ENCODE measurements around the gene PECR.

The PECR gene

DNA sequence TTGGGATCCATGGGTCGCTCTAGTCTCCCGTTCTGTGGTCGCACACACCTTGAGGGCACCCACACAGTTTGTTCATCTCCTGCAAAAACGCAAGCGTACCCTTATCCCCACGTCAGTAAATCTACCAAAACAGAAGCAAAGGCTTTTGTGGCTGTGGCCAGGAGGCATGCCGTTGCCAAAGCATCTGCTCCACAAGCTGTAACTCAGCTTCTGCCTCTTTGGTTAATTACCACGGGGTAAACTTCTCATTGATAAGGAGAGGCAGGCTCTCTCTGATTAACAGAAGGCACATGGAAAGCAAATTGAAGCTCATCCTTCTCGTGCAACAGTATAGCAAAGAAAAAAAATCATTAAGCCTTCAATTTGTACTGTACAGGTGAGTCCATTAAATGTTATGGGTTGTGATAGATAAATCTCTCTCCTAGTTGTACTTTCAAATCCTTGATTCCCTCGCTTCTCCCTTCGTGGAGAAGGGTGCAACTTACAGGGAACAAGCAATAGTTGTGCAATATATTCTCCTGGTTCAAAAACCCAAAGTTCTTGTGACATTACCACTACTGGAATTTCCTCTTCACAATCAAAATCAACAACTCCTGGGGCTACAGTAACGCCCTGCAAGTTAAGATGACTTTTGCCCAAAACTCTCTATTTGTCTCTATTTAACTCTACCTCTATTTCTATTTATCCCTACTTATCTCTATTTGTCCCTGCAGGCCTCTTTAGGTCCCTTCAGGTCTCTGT, 10.3 kb downstream of the PECR start:
- DNase-seq (ENCODE audit: low read depth in 2 of 2): no peak

DNA sequence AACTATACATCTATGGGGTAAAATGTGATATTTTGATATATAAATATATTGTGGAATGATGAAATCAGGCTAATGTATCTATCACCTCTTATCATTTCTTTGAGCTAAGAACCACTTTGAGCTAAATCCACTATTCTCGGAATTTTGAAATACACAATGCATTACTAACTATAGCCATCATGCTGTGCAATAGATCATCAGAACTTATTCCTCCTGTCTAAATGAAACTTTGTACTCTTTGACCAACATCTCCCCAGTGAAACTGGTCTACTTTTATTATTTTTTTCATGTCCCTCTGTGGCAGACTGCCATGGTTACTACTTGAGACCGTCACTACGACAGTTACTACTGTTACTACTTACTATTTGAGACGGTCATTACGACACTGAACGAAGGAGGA, 11.4 kb downstream of the PECR start:
- no peak for DNase-seq (ENCODE audit: low read depth in 2 of 2)

DNA sequence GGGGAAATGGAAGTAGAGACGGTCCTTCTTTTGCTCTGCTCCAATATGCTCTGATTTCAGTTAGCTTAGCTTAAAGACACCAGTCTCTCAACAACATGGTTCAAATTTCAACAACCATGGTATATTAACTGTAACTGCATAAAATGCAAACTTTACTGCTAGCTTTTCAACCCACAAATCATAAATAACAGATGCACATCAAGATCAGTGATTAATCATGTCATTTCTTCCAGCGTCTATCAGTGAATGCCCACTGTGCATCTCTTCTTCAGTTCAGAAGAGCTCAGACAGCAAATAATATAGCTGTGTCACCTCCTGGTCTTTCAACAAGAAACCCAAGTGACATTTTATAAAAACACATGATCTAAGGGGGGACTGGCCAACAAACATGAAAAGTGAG, 12.6 kb downstream of the PECR start:
- DNase-seq (ENCODE audit: low read depth in 2 of 2): no peak

DNA sequence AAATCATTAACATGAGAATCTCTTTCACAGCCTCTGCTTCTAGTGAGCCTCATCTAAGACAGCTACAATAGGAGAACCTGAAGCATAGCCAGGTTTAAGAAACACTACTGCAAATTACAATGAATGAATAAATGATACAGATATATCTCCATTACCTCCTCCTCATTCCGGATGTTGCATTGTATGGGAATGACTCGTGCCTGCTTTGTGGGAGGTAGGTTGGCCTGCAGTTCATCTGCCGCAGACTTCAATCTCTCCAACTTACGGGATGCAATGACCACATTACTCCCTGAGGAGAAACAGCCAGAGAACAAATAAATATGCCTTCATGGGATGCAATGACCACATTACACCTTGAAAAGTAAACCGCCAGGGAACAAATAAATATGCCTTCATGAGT, 15.4 kb downstream of the PECR start:
- DNase-seq (ENCODE audit: low read depth in 2 of 2): no peak

DNA sequence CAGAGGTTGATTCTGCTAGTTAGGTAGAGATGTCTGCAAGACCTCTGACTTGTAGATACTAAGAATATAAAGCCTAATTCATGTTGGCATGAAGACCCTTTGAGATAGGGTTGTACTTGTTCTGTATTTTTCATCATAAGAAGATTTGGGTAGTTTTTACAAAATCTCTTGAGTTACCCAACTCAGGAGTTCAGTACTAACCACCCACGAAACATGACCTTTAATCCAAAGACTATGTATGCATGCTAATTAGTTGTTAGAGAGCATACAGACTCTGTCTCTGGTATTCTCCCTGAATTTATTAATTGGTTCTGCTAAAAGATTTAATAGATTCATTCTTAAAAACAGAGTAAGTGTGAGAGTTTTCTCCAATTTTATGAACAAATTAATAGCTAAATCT, 16.9 kb downstream of the PECR start:
- no peak for DNase-seq (ENCODE audit: low read depth in 2 of 2)

DNA sequence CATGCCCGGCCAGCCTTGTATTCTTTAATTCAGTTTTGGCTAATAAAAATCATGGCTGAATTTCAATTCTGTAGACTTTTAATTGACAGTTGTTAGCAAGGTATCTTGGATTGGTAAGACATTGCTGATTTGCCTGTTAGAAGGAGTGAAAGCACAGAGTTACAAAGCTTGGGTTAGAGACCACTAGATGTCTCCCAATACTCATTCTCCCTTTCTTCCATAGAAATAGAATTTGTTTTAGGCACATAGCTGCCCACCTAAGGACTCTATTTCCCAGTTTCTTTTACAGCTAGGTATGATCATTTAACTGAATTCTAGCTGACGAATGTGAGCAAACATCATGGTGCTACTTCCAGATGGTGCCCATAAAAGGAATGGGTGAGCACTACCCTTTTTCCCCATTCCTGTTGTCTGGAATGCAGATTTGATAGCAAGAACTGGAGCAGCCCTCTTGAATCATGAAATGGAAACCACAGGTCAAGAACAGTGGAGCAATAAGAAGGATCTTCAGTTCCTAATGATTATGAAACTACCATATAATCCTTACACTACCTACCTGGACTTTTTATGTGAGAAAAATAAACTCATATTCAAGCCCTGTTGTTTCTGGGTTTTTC, 17.5 kb downstream of the PECR start:
- DNase-seq (ENCODE audit: low read depth in 2 of 2): no peak

DNA sequence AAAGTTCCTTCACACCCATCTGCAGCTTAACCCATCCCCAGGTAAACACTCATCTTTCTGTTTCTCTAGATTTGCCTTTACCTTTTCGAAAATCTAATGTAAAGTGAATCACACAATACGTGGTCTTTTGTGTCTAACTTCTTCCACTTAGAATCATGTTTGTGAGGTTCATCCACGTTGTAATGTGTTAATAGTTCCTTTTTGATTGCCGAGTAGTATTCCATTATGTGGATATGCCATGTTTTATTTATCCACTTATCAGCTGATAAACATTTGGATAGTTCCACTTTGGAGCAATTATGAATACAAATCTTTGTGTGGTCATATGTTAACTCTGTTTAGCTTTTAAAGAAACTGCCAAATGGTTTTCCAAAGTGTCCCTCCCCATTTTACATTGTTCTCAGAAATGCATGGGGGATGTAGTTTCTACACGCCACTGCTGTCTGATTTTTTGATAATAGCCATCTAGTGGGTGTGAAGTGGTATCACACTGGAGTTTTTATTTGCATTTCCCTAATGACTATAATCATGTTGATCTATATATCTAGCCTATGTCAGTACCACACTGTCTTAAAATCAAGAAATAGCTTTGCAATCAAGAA, 22.3 kb downstream of the PECR start:
- no peak for DNase-seq (ENCODE audit: low read depth in 2 of 2)

DNA sequence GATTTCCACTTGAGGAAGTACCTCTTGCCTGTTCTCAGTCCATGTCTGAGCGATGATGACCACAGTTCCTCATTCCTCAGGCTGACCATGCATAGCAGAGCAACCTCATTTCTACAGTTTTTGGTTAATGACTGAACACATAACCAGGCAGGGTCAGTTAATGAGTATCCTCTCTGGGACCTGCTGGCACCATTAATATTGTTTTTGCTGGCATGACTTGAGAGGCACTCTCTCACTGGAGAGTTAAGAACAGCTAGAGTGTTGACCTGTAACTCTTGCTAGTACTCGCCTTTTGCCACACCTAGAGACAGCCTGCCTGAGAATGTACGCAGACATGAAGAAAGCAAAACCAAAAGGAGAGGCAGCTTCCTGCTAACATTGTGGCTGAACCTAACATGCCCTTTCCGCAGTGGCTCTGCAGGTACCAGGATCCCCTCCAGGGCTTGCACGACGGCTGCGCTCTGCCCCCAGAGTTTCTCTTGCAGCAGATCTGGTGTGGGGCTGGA, 23.9 kb downstream of the PECR start:
- peak; percentile 19 to 34 for DNase-seq (ENCODE audit: low read depth in 2 of 2)

DNA sequence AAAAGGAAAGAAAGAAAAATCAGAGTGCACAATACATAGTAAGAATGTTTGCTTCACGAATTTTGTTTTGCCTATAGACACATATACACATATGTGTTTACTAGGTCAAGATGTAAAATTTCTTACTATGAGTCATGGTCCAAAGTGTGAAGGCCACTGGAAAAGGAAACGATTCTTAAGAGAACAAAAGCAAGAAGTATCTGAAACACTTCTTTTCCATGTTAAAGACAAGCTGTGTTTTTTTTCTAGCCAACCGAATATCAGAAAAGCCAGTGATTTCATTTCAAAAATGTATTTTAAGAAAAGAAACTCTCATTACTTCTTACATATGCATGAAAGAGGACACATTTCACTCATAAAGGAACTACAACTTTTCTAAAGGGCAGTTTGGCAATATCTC, 24.9 kb downstream of the PECR start:
- DNase-seq (ENCODE audit: low read depth in 2 of 2): no peak

DNA sequence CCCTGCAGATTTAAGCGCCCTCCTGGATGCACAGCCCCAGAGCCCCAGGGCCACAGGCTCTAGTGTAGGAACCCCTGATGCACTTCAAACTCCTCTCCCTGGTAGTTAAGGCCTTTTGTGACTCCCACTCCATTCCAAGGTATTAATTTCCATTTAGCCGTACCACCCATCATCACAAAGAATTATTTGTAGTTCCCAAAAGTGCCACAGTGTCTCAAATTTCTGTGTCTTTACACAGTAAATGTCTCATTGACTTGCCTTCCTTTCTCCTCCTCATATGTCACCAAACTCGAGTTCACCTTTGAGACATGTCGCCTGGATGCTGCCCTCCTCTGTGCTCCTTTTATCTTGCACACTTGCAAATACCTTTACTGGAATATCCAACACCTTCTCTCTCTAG, 25.9 kb downstream of the PECR start:
- DNase-seq (ENCODE audit: low read depth in 2 of 2): no peak

DNA sequence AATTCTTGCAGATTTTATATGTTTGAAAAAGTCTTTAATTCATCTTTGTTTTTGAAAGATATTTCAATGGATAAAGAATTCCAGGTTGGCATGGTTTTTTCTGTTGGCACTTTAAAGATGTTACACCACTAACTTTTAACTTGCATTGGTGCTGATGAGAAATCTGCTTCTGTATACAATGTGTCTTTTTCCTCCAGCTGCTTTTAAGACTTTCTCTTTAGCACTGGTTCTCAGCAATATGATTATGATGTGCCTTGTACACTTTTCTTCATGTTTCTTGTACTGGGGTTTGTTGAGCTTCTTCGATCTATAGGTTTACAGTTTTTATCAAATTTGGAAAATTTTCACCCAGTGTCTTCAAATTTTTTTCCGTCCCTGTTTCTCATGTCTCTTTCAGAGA, 29.2 kb downstream of the PECR start:
- no peak for DNase-seq (ENCODE audit: low read depth in 2 of 2)

DNA sequence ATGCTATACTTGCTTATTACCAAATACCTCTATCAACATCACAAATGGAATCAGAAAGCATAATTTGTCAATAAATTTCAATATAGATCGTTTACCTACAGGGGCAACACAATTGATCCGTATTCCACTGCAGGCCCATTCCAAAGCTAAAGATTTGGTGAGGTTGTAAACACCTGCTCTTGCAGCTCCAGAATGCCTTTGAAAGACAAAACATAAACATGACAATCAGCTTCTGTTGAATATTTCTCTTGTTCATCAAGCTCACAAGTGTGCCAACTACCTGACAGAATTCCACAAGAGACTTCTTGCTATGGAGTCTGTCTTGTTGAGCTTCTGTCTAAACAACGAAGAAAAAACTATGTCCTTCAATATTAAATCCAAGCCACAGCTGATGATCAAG, 30.3 kb downstream of the PECR start:
- DNase-seq (ENCODE audit: low read depth in 2 of 2): no peak

DNA sequence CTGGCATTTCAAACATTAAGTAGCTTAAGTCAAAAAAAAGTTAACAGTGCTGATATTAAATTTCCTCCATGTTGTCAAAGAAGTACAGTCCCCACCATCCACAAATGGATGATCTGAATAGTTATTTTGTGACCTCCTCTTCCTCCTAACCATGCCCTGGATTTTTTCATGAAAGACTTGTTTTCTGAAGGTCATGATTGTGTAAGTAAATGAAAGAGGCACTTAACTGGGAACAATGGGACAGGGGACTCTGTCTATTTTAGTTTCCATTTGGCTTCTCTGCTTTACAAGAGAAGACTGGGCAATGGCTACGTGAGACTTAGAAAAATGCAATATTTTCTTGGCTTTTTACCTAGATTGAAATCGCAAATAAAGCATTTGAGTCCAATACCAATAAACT, 32.2 kb downstream of the PECR start:
- DNase-seq (ENCODE audit: low read depth in 2 of 2): no peak

DNA sequence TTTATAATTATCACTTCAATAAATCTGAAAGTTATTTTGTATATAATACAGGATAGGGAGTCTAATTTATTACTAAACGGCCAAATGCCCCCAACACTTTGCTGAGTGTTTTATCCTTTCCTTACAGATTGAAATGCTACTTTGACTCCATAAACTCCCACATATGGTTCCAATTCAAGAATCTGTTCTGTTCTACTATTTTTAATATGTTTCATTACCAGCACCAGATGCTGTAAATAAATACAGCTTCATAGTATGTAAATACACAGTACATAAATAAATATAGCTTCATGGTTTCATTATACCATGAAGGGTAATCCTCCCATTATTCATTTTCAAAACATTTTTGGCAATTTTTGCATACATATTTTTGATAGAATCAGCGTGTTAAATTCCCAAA, 34.2 kb downstream of the PECR start:
- DNase-seq (ENCODE audit: low read depth in 2 of 2): no peak

DNA sequence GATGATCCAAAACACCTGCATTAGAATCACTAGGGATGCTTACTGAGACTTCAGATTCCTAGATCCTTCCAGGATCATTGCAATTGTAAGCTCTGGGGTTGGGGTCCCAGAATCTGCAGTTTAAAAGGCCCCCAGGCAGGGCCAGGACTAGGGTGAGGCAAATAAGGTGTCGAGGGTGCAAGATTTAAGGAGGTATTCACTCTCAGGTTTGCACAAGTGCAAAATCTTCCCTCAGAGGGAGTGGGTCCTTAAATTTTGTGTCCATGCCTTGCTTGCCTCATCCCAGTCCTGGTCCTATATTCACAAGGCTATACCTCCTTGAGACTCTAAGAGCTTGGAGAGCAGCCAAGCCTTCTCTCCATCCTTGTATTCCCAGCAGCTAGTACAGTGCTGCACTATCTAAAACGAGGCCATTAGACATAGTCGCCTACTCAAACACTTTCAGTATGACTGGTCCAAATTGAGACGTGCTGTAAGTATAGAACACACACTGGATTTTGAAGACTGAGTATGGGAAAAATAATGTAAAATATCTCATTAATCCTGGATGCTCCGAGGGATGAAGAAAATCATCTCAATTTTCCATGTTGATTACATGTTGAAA, 36.6 kb downstream of the PECR start:
- DNase-seq (ENCODE audit: low read depth in 2 of 2): no peak

DNA sequence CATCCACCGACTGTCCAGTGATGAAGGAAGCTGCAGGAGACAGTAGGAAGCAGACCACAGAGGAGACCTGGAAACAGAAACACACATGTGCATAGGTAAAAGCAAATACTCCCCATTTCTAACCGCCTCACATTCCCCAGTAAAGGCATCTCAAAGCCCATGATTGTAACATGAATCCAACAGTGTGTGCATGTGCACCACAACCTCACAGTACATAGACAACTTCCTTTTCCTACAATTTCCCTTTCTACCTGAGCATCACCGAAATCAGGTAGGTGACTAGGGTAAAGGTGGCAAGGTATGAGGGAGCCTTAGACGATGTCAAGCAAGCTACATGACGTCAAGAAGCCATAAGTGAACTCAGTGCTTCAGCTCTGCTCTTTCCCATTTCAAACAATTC, 37.7 kb downstream of the PECR start:
- DNase-seq (ENCODE audit: low read depth in 2 of 2): no peak

DNA sequence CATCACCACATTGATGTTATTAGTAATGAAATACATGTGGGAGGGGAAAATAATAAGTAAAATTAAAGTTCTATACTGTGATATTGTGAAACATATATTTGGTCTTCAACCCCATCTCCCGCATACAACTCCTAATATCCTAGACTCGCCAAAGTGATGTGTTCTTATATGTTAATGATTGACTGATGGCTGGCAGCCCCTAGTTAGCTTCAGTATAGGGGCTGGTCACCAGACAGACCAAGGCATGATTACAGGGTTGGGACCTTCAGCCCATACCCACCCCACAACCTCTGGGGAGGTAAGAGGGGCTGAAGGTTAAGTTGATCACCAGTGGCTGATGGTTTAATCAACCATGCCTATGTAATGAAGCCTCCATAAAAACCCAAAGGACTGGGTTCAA, 40.2 kb downstream of the PECR start:
- no peak for DNase-seq (ENCODE audit: low read depth in 2 of 2)

DNA sequence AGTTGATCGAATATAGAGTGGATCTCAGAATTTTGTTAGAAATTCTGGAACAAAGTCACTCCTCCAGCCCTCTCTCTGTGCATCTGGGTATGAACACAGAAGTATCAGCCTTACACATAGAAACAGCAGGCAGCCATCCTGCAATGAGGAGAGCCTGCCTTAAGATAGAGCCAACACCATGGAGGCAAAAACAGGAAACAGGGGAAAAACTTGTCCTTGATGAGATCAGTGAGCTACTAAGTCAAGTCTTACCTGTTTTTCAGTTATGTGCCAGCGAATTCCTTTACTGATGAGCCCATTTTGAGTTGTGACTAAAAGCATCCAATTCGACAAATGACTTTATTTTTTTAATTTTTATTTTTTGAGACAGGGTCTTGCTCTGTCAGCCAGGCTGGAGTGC, 41.7 kb downstream of the PECR start:
- no peak for DNase-seq (ENCODE audit: low read depth in 2 of 2)

DNA sequence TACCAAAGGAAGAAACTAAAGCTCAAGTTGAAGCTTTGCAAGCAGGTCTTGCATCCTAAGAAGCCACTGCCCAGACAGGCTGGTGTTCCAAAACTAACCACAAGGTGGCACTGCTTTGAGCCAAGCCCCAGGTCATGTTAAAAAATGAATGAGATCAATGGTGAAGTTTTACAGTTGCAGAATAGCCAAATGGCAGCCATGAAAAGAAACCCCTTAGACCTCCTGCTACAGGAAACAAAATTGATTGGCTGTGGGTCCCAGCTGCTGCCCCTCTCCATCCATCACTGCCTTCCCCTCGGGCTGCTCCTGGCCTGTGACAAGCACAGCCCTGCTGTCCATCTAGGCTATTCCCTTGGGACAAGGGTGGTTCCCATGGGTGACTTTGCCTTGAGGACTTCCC, 47.5 kb downstream of the PECR start:
- peak; percentile 47 to 62 for DNase-seq (ENCODE audit: low read depth in 2 of 2)

DNA sequence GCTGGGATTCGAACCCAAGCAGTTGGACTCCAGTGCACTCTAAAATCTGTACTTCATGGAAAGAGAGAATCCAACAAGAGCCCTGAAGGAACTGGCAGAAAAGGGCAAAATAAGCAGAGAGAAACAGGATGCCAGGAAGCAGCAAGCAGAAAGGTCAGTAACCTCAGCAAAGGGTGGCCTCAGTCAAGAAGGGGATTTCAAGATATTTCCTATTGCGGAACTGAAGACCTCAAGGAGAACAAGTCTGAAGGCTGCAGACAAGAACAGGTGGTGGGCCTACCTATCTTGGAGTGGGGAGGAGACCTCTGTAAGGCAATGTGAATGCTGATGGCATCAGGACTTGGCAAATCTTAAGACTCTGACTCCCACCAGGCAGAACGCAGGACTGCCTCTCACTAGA, 48.2 kb downstream of the PECR start:
- DNase-seq (ENCODE audit: low read depth in 2 of 2): no peak

DNA sequence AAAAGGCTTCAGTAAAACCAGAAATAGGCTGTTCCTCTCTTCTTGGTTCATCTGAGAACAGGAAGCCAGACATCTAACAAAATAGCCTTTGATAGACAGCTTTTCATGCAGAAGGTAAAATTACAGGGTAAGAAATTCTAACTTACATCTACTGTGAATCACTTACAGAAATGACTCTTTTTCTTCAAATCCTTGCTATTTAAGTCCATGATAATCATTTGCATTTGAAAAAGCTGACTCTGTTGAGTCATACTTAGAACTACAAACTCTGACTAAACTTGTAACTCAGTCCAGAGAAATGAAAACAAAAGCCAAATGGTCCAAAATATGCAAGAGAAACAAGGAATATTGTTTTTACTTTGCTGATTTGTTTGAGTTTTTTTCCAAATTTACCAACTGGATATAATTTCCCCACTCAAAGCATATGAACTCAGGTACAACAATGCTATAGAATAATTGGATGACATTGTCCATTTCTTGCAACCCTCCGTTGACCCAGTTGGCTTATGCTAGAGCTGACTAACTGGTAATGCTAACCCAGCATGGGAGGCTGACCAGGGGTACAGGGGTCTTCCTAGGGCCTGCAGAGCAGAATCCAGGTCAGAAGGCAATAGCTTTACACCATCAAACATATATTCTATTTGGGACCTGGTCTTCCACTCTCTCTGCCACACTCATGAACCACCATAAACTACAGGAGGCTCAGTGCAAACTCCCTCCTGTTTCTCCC, 49.5 kb downstream of the PECR start:
- no peak for DNase-seq (ENCODE audit: low read depth in 2 of 2)

DNA sequence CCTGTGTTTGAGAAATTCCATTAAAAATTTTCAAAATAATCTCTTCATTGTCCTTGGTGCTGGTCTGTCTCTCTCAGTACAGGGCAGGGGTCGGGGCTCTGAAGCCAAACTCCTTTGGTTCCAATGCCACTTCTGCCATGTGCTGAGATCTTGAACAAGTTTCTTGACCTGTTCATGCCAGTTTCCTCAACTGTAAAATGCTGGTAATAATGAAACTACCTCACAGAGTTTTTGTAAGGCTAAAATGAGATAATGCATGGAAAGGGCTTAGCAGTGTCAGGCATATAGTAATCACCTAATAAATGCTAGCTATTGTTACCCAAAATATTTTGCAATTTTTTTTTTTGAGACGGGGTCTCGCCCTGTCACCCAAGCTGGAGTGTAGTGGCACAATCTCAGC, 51.4 kb downstream of the PECR start:
- no peak for DNase-seq (ENCODE audit: low read depth in 2 of 2)

Data from stimulated activated CD8-positive, alpha-beta memory T cell treated with anti-CD3 and anti-CD28 coated beads, Interleukin-7, amount 100 ng/mL, for 4 hours (primary cell).